ENCODE data around the gene MUC4. TPM values are rescaled to one million over a fixed set of nuclear protein-coding genes. Genes with fewer than 3 reads are reported as not detected.
A peak's percentile ranks its signal among the peaks of the same experiment; 100 is the strongest.

MUC4 gene
- total and polyA plus RNA-seq, 4 donors: not detected

- TF ChIP-seq FOXA1 (IDR thresholded peaks at IDR 0.05) (no peak), JUND (IDR thresholded peaks at IDR 0.05) (no peak), HNF4G (IDR thresholded peaks at IDR 0.05) (no peak), RAD21 (IDR thresholded peaks at IDR 0.05) (peak; percentile 64 to 73), GABPA (IDR thresholded peaks at IDR 0.05 in 1 of 2, conservative IDR thresholded peaks at IDR 0.05 in 1 of 2) (no peak), NR2F2 (IDR thresholded peaks at IDR 0.05) (no peak), YY1 (IDR thresholded peaks at IDR 0.05) (no peak), CTCF (IDR thresholded peaks at IDR 0.05; ENCODE audit: low read depth, low read length, missing input control) (peak; percentile 44)
- TF ChIP-seq, protein P1, sequence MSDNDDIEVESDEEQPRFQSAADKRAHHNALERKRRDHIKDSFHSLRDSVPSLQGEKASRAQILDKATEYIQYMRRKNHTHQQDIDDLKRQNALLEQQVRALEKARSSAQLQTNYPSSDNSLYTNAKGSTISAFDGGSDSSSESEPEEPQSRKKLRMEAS (IDR thresholded peaks at IDR 0.05): no peak
- DNase-seq (ENCODE audit: low spot score): peak; percentile 46
- Histone ChIP-seq H3K27me3 (ENCODE audit: control insufficient read depth in 4 of 4, insufficient read depth in 4 of 4, low read length in 3 of 4) (no peaks in the 10 kb centered on the region), H3K9me3 (ENCODE audit: control insufficient read depth in 4 of 4, low read length in 3 of 4) (no peaks in the 10 kb centered on the region), H3K4me3 (ENCODE audit: low read depth in 1 of 3, low read length in 3 of 3) (no peak overlapping the region), H3K27ac (ENCODE audit: low read depth in 1 of 2, low read length in 2 of 2) (no peak overlapping the region), H3K4me1 (ENCODE audit: control insufficient read depth in 4 of 4, insufficient read depth in 4 of 4, low read length in 3 of 4) (no peaks in the 10 kb centered on the region), H3K9ac (ENCODE audit: low read depth in 1 of 2, low read length in 2 of 2) (no peak overlapping the region), H3K36me3 (ENCODE audit: control insufficient read depth in 4 of 4, insufficient read depth in 3 of 4, low read depth in 1 of 4, low read length in 3 of 4) (no peaks in the 10 kb centered on the region)
- WGBS: 29% methylated on average over 13 of the region's 13 CpGs
Observed at GRCh38 chr3:195774917-195775316, 36.8 kb downstream of the MUC4 start.

GRCh38 chr3:195773956-195774537 lies 37.7 kb downstream of the MUC4 start:
- no peak for DNase-seq (ENCODE audit: low spot score)
- 91% methylated on average over 23 of the region's 23 CpGs for WGBS

More at GRCh38 chr3:195773956-195774537, 37.7 kb downstream of the MUC4 start:
- Histone ChIP-seq H3K9ac (ENCODE audit: low read depth in 1 of 2, low read length in 2 of 2) (no peak overlapping the region), H3K9me3 (ENCODE audit: control insufficient read depth in 4 of 4, low read length in 3 of 4) (no peaks in the 10 kb centered on the region), H3K27ac (ENCODE audit: low read depth in 1 of 2, low read length in 2 of 2) (no peak overlapping the region), H3K4me3 (ENCODE audit: low read depth in 1 of 3, low read length in 3 of 3) (no peak overlapping the region), H3K27me3 (ENCODE audit: control insufficient read depth in 4 of 4, insufficient read depth in 4 of 4, low read length in 3 of 4) (no peaks in the 10 kb centered on the region), H3K36me3 (ENCODE audit: control insufficient read depth in 4 of 4, insufficient read depth in 3 of 4, low read depth in 1 of 4, low read length in 3 of 4) (no peaks in the 10 kb centered on the region), H3K4me1 (ENCODE audit: control insufficient read depth in 4 of 4, insufficient read depth in 4 of 4, low read length in 3 of 4) (no peaks in the 10 kb centered on the region)
- TF ChIP-seq GABPA (IDR thresholded peaks at IDR 0.05 in 1 of 2, conservative IDR thresholded peaks at IDR 0.05 in 1 of 2) (no peak), FOXA2 (IDR thresholded peaks at IDR 0.05) (no peak), FOXA1 (IDR thresholded peaks at IDR 0.05) (no peak), CTCF (IDR thresholded peaks at IDR 0.05; ENCODE audit: low read depth, low read length, missing input control) (no peak), EGR1 (IDR thresholded peaks at IDR 0.05; ENCODE audit: low read depth in 2 of 2) (no peak), JUND (IDR thresholded peaks at IDR 0.05) (no peak)

Data from liver (tissue), 9 donors.